Esophagus (tissue), 2 donors: ENCODE measurements around the gene SLC5A10. TPM values are rescaled to one million over a fixed set of nuclear protein-coding genes. Genes with fewer than 3 reads are reported as not detected.
"Not testable (repeated sequence)": the region's sequence is repeated elsewhere in the genome, so short reads cannot be mapped to it uniquely, and the experiment has no call there.

Experiments used
- H3K27ac ChIP-seq, 2 donors: one replicate each; pipeline ENCODE4 v1.5.1; 2013; ENCODE audit warnings: low read depth in 2 of 2, mild to moderate bottlenecking in 2 of 2, inconsistent platforms in 1 of 2, low read length in 1 of 2, moderate library complexity in 1 of 2
- H3K27me3 ChIP-seq, 2 donors: one replicate each; pipeline ENCODE4 v1.6.1; 2013; ENCODE audit warnings: low read length in 2 of 2, control low read depth in 1 of 2, mild to moderate bottlenecking in 1 of 2; ENCODE audit not compliant: insufficient read depth in 2 of 2, control insufficient read depth in 1 of 2
- H3K36me3 ChIP-seq, 2 donors: one replicate each; pipeline ENCODE4 v1.6.1; 2013; ENCODE audit warnings: low read length in 1 of 2; ENCODE audit not compliant: control insufficient read depth in 2 of 2, insufficient read depth in 2 of 2
- H3K4me1 ChIP-seq, 2 donors: one replicate each; pipeline ENCODE4 v1.6.1; 2013; ENCODE audit warnings: low read length in 1 of 2; ENCODE audit not compliant: control insufficient read depth in 2 of 2, insufficient read depth in 2 of 2
- H3K4me3 ChIP-seq, 2 donors: one replicate each; pipeline ENCODE4 v1.5.1; 2013; ENCODE audit warnings: low read length in 2 of 2, mild to moderate bottlenecking in 2 of 2, low read depth in 1 of 2, moderate library complexity in 1 of 2
- H3K9me3 ChIP-seq, 2 donors: one replicate each; pipeline ENCODE4 v1.6.1; 2013; ENCODE audit warnings: mild to moderate bottlenecking in 2 of 2, low read depth in 1 of 2, low read length in 1 of 2, moderate library complexity in 1 of 2; ENCODE audit not compliant: control insufficient read depth in 2 of 2, insufficient read depth in 1 of 2
- WGBS, 2 donors: extraction: QIAGEN DNeasy Blood & Tissue Kit; methylation state at CpG; one replicate each; pipeline ENCODE4 v1.1.7; 2013; 5-methylcytosine and 5-hydroxymethylcytosine counted together
- polyA plus RNA-seq, 2 donors: library from polyadenylated mRNA; stranded (reverse); fragments of 200-250 nt; gene quantifications; one replicate each; pipeline ENCODE4 v1.2.3, GENCODE V29; 2013
- donor health status: healthy with polysubstance abuse.
- donor health status: Bipolar disorder and iron deficiency.

Gene SLC5A10
- polyA plus RNA-seq, 2 donors: 0.36 to 0.49 TPM

- H3K27ac ChIP-seq: no peak overlapping the region
- H3K9me3 ChIP-seq: no peaks in the 10 kb centered on the region
- peaks cover 0 to 25% of the 10 kb centered on the region in 2 donors for H3K4me1 ChIP-seq
- H3K4me3 ChIP-seq: no peak overlapping the region
- H3K27me3 ChIP-seq: no peaks in the 10 kb centered on the region
- WGBS, 2 donors: 63 to 65% methylated on average over 27 of the region's 27 CpGs
- H3K36me3 ChIP-seq: no peaks in the 10 kb centered on the region
These were observed 67.3 kb downstream of the SLC5A10 start for GRCh38 chr17:19019041-19019941.

- H3K9me3 ChIP-seq: no peaks in the 10 kb centered on the region
- H3K27me3 ChIP-seq: no peaks in the 10 kb centered on the region
- no peaks in the 10 kb centered on the region for H3K36me3 ChIP-seq
- H3K4me3 ChIP-seq: no peak overlapping the region
- WGBS, 2 donors: 89 to 96% methylated on average over 3 of the region's 3 CpGs
- H3K27ac ChIP-seq: no peak overlapping the region
- peaks cover 0 to 21% of the 10 kb centered on the region in 2 donors for H3K4me1 ChIP-seq
These were observed 68.1 kb downstream of the SLC5A10 start for GRCh38 chr17:19020016-19020415.

- peaks cover 0 to 17% of the 10 kb centered on the region in 2 donors for H3K4me1 ChIP-seq
- not testable (repeated sequence) for H3K9me3 ChIP-seq, H3K27me3 ChIP-seq, H3K4me3 ChIP-seq, H3K27ac ChIP-seq, H3K36me3 ChIP-seq
- WGBS, 2 donors: 85 to 93% methylated on average over 7 of the region's 7 CpGs
These were observed 69.2 kb downstream of the SLC5A10 start for GRCh38 chr17:19021011-19021621.

- peaks cover 0 to 13% of the 10 kb centered on the region in 2 donors for H3K4me1 ChIP-seq
- no peak overlapping the region for H3K27ac ChIP-seq
- no peaks in the 10 kb centered on the region for H3K9me3 ChIP-seq
- WGBS, 2 donors: 92 to 95% methylated on average over 24 of the region's 24 CpGs
- no peaks in the 10 kb centered on the region for H3K27me3 ChIP-seq
- H3K4me3 ChIP-seq: no peak overlapping the region
- H3K36me3 ChIP-seq: no peaks in the 10 kb centered on the region
These were observed 69.7 kb downstream of the SLC5A10 start for GRCh38 chr17:19021622-19022083.

GRCh38 chr17:19022128-19022527 lies 70.2 kb downstream of the SLC5A10 start:
- no peak overlapping the region for H3K4me3 ChIP-seq
- no peaks in the 10 kb centered on the region for H3K36me3 ChIP-seq
- WGBS, 2 donors: 88 to 93% methylated on average over 5 of the region's 5 CpGs
- H3K27me3 ChIP-seq: no peaks in the 10 kb centered on the region
- no peak overlapping the region for H3K27ac ChIP-seq
- no peaks in the 10 kb centered on the region for H3K9me3 ChIP-seq
- peaks cover 0 to 10% of the 10 kb centered on the region in 2 donors for H3K4me1 ChIP-seq

GRCh38 chr17:19022747-19023146 lies 70.8 kb downstream of the SLC5A10 start:
- Histone ChIP-seq H3K4me1 (peaks cover 0 to 6% of the 10 kb centered on the region in 2 donors), H3K27me3 (no peaks in the 10 kb centered on the region), H3K36me3 (no peaks in the 10 kb centered on the region), H3K27ac (no peak overlapping the region), H3K9me3 (no peaks in the 10 kb centered on the region), H3K4me3 (no peak overlapping the region)
- 87 to 91% methylated on average over 6 of the region's 6 CpGs for WGBS, 2 donors

- Histone ChIP-seq H3K27ac (no peak overlapping the region), H3K27me3 (no peaks in the 10 kb centered on the region), H3K4me1 (peaks cover 0 to 1% of the 10 kb centered on the region in 2 donors), H3K4me3 (no peak overlapping the region), H3K36me3 (no peaks in the 10 kb centered on the region), H3K9me3 (no peaks in the 10 kb centered on the region)
- WGBS, 2 donors: 81 to 83% methylated on average over 8 to 9 of the region's 9 CpGs
These were observed 71.4 kb downstream of the SLC5A10 start for GRCh38 chr17:19023209-19023999.

GRCh38 chr17:19024101-19025078 lies 72.4 kb downstream of the SLC5A10 start:
- Histone ChIP-seq H3K4me3 (no peak overlapping the region), H3K9me3 (no peaks in the 10 kb centered on the region), H3K4me1 (no peaks in the 10 kb centered on the region), H3K27me3 (no peaks in the 10 kb centered on the region), H3K36me3 (no peaks in the 10 kb centered on the region), H3K27ac (peak overlapping the region; percentile 14 to 58)
- 70 to 74% methylated on average over 22 of the region's 22 CpGs for WGBS, 2 donors
